KMS-11 (cell line): ENCODE results near the gene TMEM182.

Experiments
- H2AFZ ChIP-seq: fragments of 200-600 bp; sonication (generic); 2 replicates; pipeline ENCODE4 v1.6.1; 2016; ENCODE audit warnings: antibody characterized with exemption, mixed run types, low read depth
- H3K27ac ChIP-seq: fragments of 200-600 bp; sonication (generic); 2 replicates; pipeline ENCODE4 v1.6.1; 2016; ENCODE audit warnings: mild to moderate bottlenecking, mixed run types
- H3K27me3 ChIP-seq: fragments of 200-600 bp; sonication (generic); 2 replicates; pipeline ENCODE4 v1.6.1; 2017; ENCODE audit warnings: mild to moderate bottlenecking, low read depth, mixed run types, moderate library complexity; ENCODE audit not compliant: insufficient read depth
- H3K36me3 ChIP-seq: fragments of 200-600 bp; sonication (generic); 2 replicates; pipeline ENCODE4 v1.6.1; 2017; ENCODE audit warnings: mild to moderate bottlenecking, mixed run types; ENCODE audit not compliant: insufficient read depth
- H3K4me1 ChIP-seq: fragments of 200-600 bp; sonication (generic); 2 replicates; pipeline ENCODE4 v1.6.1; 2016; ENCODE audit warnings: mild to moderate bottlenecking, low read depth, mixed run types; ENCODE audit not compliant: poor library complexity, severe bottlenecking
- H3K4me2 ChIP-seq: fragments of 200-600 bp; sonication (generic); 2 replicates; pipeline ENCODE4 v1.7.0; 2016; ENCODE audit warnings: mild to moderate bottlenecking, mixed run types
- H3K4me3 ChIP-seq: fragments of 200-600 bp; sonication (generic); IDR thresholded peaks from 2 replicates; pipeline ENCODE4 v1.6.1; 2017; ENCODE audit warnings: low read depth, low read length, mixed read lengths; ENCODE audit not compliant: insufficient read depth
- H3K79me2 ChIP-seq: fragments of 200-600 bp; sonication (generic); 2 replicates; pipeline ENCODE4 v1.6.1; 2016; ENCODE audit warnings: low read depth, mixed run types; ENCODE audit not compliant: insufficient read depth
- H3K9ac ChIP-seq: fragments of 200-600 bp; sonication (generic); 2 replicates; pipeline ENCODE4 v1.6.1; 2016; ENCODE audit warnings: mild to moderate bottlenecking, mixed run types
- H4K20me1 ChIP-seq: fragments of 200-600 bp; sonication (generic); 2 replicates; pipeline ENCODE4 v1.6.1; 2016; ENCODE audit warnings: mild to moderate bottlenecking, mixed run types; ENCODE audit not compliant: insufficient read depth
- TF ChIP-seq, protein P1 (sequence below): fragments of 200-600 bp; sonication (generic); conservative IDR thresholded peaks from 2 replicates; pipeline ENCODE4 v1.6.1; 2017; ENCODE audit warnings: low read depth, mild to moderate bottlenecking, antibody characterized with exemption, low read length, moderate library complexity, mixed read lengths

Gene TMEM182

GRCh38 chr2:102795641-102796040 lies 33.8 kb downstream of the TMEM182 start:
- Histone ChIP-seq H2AFZ (no peak overlapping the region), H3K9ac (no peak overlapping the region), H3K4me1 (no peaks in the 10 kb centered on the region), H4K20me1 (no peaks in the 10 kb centered on the region), H3K79me2 (no peaks in the 10 kb centered on the region), H3K36me3 (no peaks in the 10 kb centered on the region), H3K27ac (no peak overlapping the region), H3K4me3 (no peak overlapping the region), H3K4me2 (no peak overlapping the region), H3K27me3 (no peaks in the 10 kb centered on the region)
- TF ChIP-seq, protein P1, sequence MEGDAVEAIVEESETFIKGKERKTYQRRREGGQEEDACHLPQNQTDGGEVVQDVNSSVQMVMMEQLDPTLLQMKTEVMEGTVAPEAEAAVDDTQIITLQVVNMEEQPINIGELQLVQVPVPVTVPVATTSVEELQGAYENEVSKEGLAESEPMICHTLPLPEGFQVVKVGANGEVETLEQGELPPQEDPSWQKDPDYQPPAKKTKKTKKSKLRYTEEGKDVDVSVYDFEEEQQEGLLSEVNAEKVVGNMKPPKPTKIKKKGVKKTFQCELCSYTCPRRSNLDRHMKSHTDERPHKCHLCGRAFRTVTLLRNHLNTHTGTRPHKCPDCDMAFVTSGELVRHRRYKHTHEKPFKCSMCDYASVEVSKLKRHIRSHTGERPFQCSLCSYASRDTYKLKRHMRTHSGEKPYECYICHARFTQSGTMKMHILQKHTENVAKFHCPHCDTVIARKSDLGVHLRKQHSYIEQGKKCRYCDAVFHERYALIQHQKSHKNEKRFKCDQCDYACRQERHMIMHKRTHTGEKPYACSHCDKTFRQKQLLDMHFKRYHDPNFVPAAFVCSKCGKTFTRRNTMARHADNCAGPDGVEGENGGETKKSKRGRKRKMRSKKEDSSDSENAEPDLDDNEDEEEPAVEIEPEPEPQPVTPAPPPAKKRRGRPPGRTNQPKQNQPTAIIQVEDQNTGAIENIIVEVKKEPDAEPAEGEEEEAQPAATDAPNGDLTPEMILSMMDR: no peak

DNA sequence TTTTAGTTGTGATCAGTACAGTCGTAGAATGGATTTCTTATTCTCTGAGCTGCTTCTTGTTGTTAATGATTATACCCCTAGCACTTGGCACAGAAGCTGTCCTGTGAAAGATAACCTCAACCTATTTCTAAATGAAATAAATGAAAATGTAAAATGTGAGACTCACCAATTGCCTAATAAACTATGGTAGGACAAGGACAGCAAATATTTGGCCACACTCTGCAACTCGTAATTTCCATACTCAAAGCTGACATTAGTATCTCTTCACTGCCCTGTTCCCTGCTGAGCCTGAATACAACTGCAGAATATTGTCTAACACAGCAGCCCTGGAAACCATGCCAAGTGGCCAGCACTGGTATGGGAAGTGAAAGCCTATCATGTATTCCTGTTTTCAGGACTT lies 34.5 kb downstream of the TMEM182 start:
- Histone ChIP-seq H3K4me2 (no peak overlapping the region), H3K27me3 (no peaks in the 10 kb centered on the region), H3K9ac (no peak overlapping the region), H3K79me2 (no peaks in the 10 kb centered on the region), H3K4me3 (no peak overlapping the region), H2AFZ (no peak overlapping the region), H3K36me3 (no peaks in the 10 kb centered on the region), H4K20me1 (no peaks in the 10 kb centered on the region), H3K27ac (no peak overlapping the region), H3K4me1 (no peaks in the 10 kb centered on the region)
- TF ChIP-seq, protein P1: no peak

GRCh38 chr2:102797486-102797885 lies 35.7 kb downstream of the TMEM182 start:
- H3K27me3 ChIP-seq: no peaks in the 10 kb centered on the region
- no peaks in the 10 kb centered on the region for H3K36me3 ChIP-seq
- no peak overlapping the region for H3K4me3 ChIP-seq
- H3K79me2 ChIP-seq: no peaks in the 10 kb centered on the region
- no peak overlapping the region for H3K4me2 ChIP-seq
- no peak overlapping the region for H2AFZ ChIP-seq
- H4K20me1 ChIP-seq: no peaks in the 10 kb centered on the region
- TF ChIP-seq, protein P1: no peak
- no peak overlapping the region for H3K9ac ChIP-seq
- H3K4me1 ChIP-seq: no peaks in the 10 kb centered on the region
- no peak overlapping the region for H3K27ac ChIP-seq

DNA sequence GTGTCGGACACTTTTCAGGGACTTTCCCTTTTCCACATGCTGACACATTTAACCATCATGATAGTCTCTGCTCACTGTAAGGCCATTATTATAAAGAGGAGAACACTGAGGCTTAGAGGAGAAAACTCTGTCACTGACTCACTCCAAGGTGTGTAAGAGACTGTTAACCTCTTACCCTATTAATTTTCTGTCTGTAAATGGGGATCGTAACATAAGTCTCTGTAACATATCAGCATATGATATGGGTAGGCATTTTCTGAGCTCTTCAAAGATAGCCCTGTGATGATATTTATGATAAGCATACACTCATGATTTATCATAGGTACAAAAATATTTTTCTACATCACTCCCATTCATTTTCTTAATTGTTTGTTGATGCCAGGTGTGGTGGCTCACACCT lies 36.4 kb downstream of the TMEM182 start:
- no peak overlapping the region for H3K9ac ChIP-seq
- no peak overlapping the region for H3K4me3 ChIP-seq
- no peaks in the 10 kb centered on the region for H3K27me3 ChIP-seq
- no peaks in the 10 kb centered on the region for H3K4me1 ChIP-seq
- no peak overlapping the region for H2AFZ ChIP-seq
- H4K20me1 ChIP-seq: no peaks in the 10 kb centered on the region
- H3K4me2 ChIP-seq: no peak overlapping the region
- no peaks in the 10 kb centered on the region for H3K36me3 ChIP-seq
- no peaks in the 10 kb centered on the region for H3K79me2 ChIP-seq
- no peak overlapping the region for H3K27ac ChIP-seq
- TF ChIP-seq, protein P1: no peak
